HCT116 (cell line): ENCODE data around the gene TMEM156.

Source experiments
- ATF3 ChIP-seq: IDR thresholded peaks from 2 replicates; pipeline ENCODE4 v1.6.1; 2012
- CEBPB ChIP-seq: IDR thresholded peaks from 2 replicates; pipeline ENCODE4 v1.6.1; 2012; ENCODE audit warnings: low read depth
- CTCF ChIP-seq, 3 experiments: fragments of 200-600 bp in 1 of 3; sonication (generic) in 1 of 3; IDR thresholded peaks in 2 of 3; conservative IDR thresholded peaks in 1 of 3; 2 replicates each; pipeline ENCODE4 v1.5.1; 2012 to 2017; ENCODE audit warnings: low read depth in 2 of 3, low read length in 2 of 3, antibody characterized with exemption in 1 of 3, borderline replicate concordance in 1 of 3, control low read depth in 1 of 3, mild to moderate bottlenecking in 1 of 3, mixed read lengths in 1 of 3, mixed run types in 1 of 3, moderate library complexity in 1 of 3; ENCODE audit not compliant: insufficient read depth in 1 of 3
- EGR1 ChIP-seq: IDR thresholded peaks from 2 replicates; pipeline ENCODE4 v1.6.1; 2012; ENCODE audit warnings: low read depth
- EZH2 ChIP-seq: fragments of 200-600 bp; sonication (generic); IDR thresholded peaks from 2 replicates; pipeline ENCODE4 v1.6.1; 2017; ENCODE audit warnings: antibody characterized with exemption, mixed run types
- EZH2phosphoT487 ChIP-seq: fragments of 200-600 bp; IDR thresholded peaks from 2 replicates; pipeline ENCODE4 v1.6.1; 2018; ENCODE audit warnings: antibody characterized with exemption, borderline replicate concordance
- POLR2A ChIP-seq: IDR thresholded peaks from 2 replicates; pipeline ENCODE4 v1.7.0; 2011; ENCODE audit warnings: borderline replicate concordance; ENCODE audit not compliant: insufficient read depth, insufficient read length; ENCODE audit errors: extremely low read depth
- POLR2AphosphoS5 ChIP-seq: IDR thresholded peaks from 2 replicates; pipeline ENCODE4 v1.6.1; 2011; ENCODE audit warnings: mild to moderate bottlenecking, low read depth, low read length, moderate library complexity
- REST ChIP-seq: IDR thresholded peaks from 2 replicates; pipeline ENCODE4 v1.6.1; 2012; ENCODE audit warnings: low read depth
- SIN3A ChIP-seq: IDR thresholded peaks from 2 replicates; pipeline ENCODE4 v1.6.1; 2012; ENCODE audit warnings: low read depth
- SRF ChIP-seq: IDR thresholded peaks from 2 replicates; pipeline ENCODE4 v1.6.1; 2012; ENCODE audit warnings: low read depth
- TCF7L2 ChIP-seq: IDR thresholded peaks from 2 replicates; pipeline ENCODE4 v1.7.0; 2011; ENCODE audit warnings: borderline replicate concordance, inconsistent platforms; ENCODE audit not compliant: insufficient read depth, insufficient read length; ENCODE audit errors: extremely low read depth
- YY1 ChIP-seq: IDR thresholded peaks from 2 replicates; pipeline ENCODE4 v1.6.1; 2011; ENCODE audit warnings: low read length, low read depth, moderate library complexity, mild to moderate bottlenecking; ENCODE audit not compliant: insufficient replicate concordance; ENCODE audit errors: extremely low read depth

GRCh38 chr4:38946919-38947318 lies 85.3 kb downstream of the TMEM156 start:
- TF ChIP-seq SRF: no peak
- no peak for TF ChIP-seq CTCF (IDR thresholded peaks at IDR 0.05 in 2 of 3, conservative IDR thresholded peaks at IDR 0.05 in 1 of 3; ENCODE audit: borderline replicate concordance in 1 of 3, insufficient read depth in 1 of 3, low read depth in 2 of 3, low read length in 2 of 3)
- no peak for TF ChIP-seq POLR2AphosphoS5
- no peak for TF ChIP-seq REST
- TF ChIP-seq EZH2: no peak
- TF ChIP-seq POLR2A: no peak
- TF ChIP-seq EZH2phosphoT487: no peak
- no peak for TF ChIP-seq SIN3A
- TF ChIP-seq CEBPB: no peak
- TF ChIP-seq YY1: no peak
- no peak for TF ChIP-seq EGR1
- TF ChIP-seq ATF3: no peak
- TF ChIP-seq TCF7L2: no peak
